ENCODE results near the gene ERVW-1. TPM values are rescaled to one million over a fixed set of nuclear protein-coding genes. Genes with fewer than 3 reads are reported as not detected.
"Not testable (repeated sequence)": the region's sequence is repeated elsewhere in the genome, so short reads cannot be mapped to it uniquely, and the experiment has no call there.

Gene ERVW-1
- total RNA-seq = not detected
- long read RNA-seq = 0 reads

GRCh38 chr7:92477681-92478080 lies at the start of gene ERVW-1:
Gene ERVW-1, minus strand, starts transcription at chr7:92477946. Its CDS starts 7,565 bp downstream, at chr7:92470381.
- ATAC-seq (ENCODE audit: poor library complexity); DNase-seq; intact Hi-C loops (cut with DNase I): not testable (repeated sequence)

GRCh38 chr7:92523110-92523509 lies 45.4 kb upstream of the ERVW-1 start:
- intact Hi-C loops (cut with DNase I) = no loop called here
- ATAC-seq (ENCODE audit: poor library complexity) = no peak
- DNase-seq = no peak

- DNase-seq (no peak), ATAC-seq (ENCODE audit: poor library complexity) (no peak)
- intact Hi-C loops (cut with DNase I) = no loop called here
Observed at GRCh38 chr7:92520024-92520423, 42.3 kb upstream of the ERVW-1 start.

GRCh38 chr7:92517631-92518030 lies 39.9 kb upstream of the ERVW-1 start:
- no peak for ATAC-seq (ENCODE audit: poor library complexity)
- DNase-seq = no peak
- intact Hi-C loops (cut with DNase I) = no loop called here

GRCh38 chr7:92513167-92513902 lies 35.6 kb upstream of the ERVW-1 start:
- intact Hi-C loops (cut with DNase I) = no loop called here

GRCh38 chr7:92508946-92509345 lies 31.2 kb upstream of the ERVW-1 start:
- intact Hi-C loops (cut with DNase I) = no loop called here
- ATAC-seq (ENCODE audit: poor library complexity) (no peak), DNase-seq (no peak)

More at GRCh38 chr7:92513167-92513902, 35.6 kb upstream of the ERVW-1 start:
- DNase-seq = no peak
- no peak for ATAC-seq (ENCODE audit: poor library complexity)

GRCh38 chr7:92506363-92506762 lies 28.6 kb upstream of the ERVW-1 start:
- ATAC-seq (ENCODE audit: poor library complexity) (no peak), DNase-seq (no peak)
- intact Hi-C loops (cut with DNase I) = no loop called here

- DNase-seq (no peak), ATAC-seq (ENCODE audit: poor library complexity) (peak; percentile 43)
- intact Hi-C loops (cut with DNase I) = no loop called here
Observed at GRCh38 chr7:92504563-92504962, 26.8 kb upstream of the ERVW-1 start.

- DNase-seq = no peak
- intact Hi-C loops (cut with DNase I) = no loop called here
- no peak for ATAC-seq (ENCODE audit: poor library complexity)
Observed at GRCh38 chr7:92503767-92504166, 26.0 kb upstream of the ERVW-1 start.

GRCh38 chr7:92498557-92498956 lies 20.8 kb upstream of the ERVW-1 start:
- intact Hi-C loops (cut with DNase I) = no loop called here
- no peak for ATAC-seq (ENCODE audit: poor library complexity)
- no peak for DNase-seq

GRCh38 chr7:92496876-92497275 lies 19.1 kb upstream of the ERVW-1 start:
- ATAC-seq (ENCODE audit: poor library complexity) (no peak), DNase-seq (no peak)
- intact Hi-C loops (cut with DNase I) = no loop called here

GRCh38 chr7:92489634-92490033 lies 11.9 kb upstream of the ERVW-1 start:
- DNase-seq (no peak), ATAC-seq (ENCODE audit: poor library complexity) (peak; percentile 83)
- intact Hi-C loops (cut with DNase I) = no loop called here

GRCh38 chr7:92487804-92488203 lies 10.1 kb upstream of the ERVW-1 start:
- intact Hi-C loops (cut with DNase I) = no loop called here
- DNase-seq (no peak), ATAC-seq (ENCODE audit: poor library complexity) (no peak)

- ATAC-seq (ENCODE audit: poor library complexity) (peak; percentile 46), DNase-seq (no peak)
- intact Hi-C loops (cut with DNase I) = no loop called here
Observed at GRCh38 chr7:92485974-92486373, 8.2 kb upstream of the ERVW-1 start.

- ATAC-seq (ENCODE audit: poor library complexity) = no peak
- DNase-seq = no peak
- intact Hi-C loops (cut with DNase I) = no loop called here
Observed at GRCh38 chr7:92485267-92485892, 7.6 kb upstream of the ERVW-1 start.

- ATAC-seq (ENCODE audit: poor library complexity); intact Hi-C loops (cut with DNase I); DNase-seq: not testable (repeated sequence)
Observed at GRCh38 chr7:92484226-92484625, 6.5 kb upstream of the ERVW-1 start.

- ATAC-seq (ENCODE audit: poor library complexity); DNase-seq; intact Hi-C loops (cut with DNase I): not testable (repeated sequence)
Observed at GRCh38 chr7:92483624-92484023, 5.9 kb upstream of the ERVW-1 start.

- DNase-seq; intact Hi-C loops (cut with DNase I); ATAC-seq (ENCODE audit: poor library complexity): not testable (repeated sequence)
Observed at GRCh38 chr7:92479146-92479545, 1.4 kb upstream of the ERVW-1 start.

- no peak for ATAC-seq (ENCODE audit: poor library complexity)
- intact Hi-C loops (cut with DNase I) = no loop called here
- no peak for DNase-seq
Observed at GRCh38 chr7:92478711-92479110, 965 bp upstream of the ERVW-1 start.

GRCh38 chr7:92478095-92478494 lies 349 bp upstream of the ERVW-1 start:
- DNase-seq = no peak
- ATAC-seq (ENCODE audit: poor library complexity) = no peak
- intact Hi-C loops (cut with DNase I) = no loop called here

Measured in Right ventricle myocardium superior (tissue), 1 donor.